ENCODE results near the gene TSPAN13.

Gene TSPAN13

GRCh38 chr7:16812542-16813231, 59.1 kb downstream of the TSPAN13 start:
- no peak for DNase-seq (ENCODE audit: low spot score)

GRCh38 chr7:16813232-16813616, 59.7 kb downstream of the TSPAN13 start:
- DNase-seq (ENCODE audit: low spot score): no peak

- no peak for DNase-seq (ENCODE audit: low spot score)
Measured at GRCh38 chr7:16815001-16815400, 61.4 kb downstream of the TSPAN13 start.

- no peak for DNase-seq (ENCODE audit: low spot score)
Measured at GRCh38 chr7:16816824-16817223, 63.3 kb downstream of the TSPAN13 start.

GRCh38 chr7:16817536-16817935, 64.0 kb downstream of the TSPAN13 start:
- DNase-seq (ENCODE audit: low spot score): no peak

- DNase-seq (ENCODE audit: low spot score): no peak
Measured at GRCh38 chr7:16818732-16819131, 65.2 kb downstream of the TSPAN13 start.

- DNase-seq (ENCODE audit: low spot score): no peak
Measured at GRCh38 chr7:16822029-16822428, 68.5 kb downstream of the TSPAN13 start.

GRCh38 chr7:16826060-16826459, 72.5 kb downstream of the TSPAN13 start:
- DNase-seq (ENCODE audit: low spot score): no peak

- DNase-seq (ENCODE audit: low spot score): no peak
Measured at GRCh38 chr7:16833373-16833772, 79.8 kb downstream of the TSPAN13 start.

Measured in hepatic stellate cell (primary cell).